ENCODE measurements around the gene PPT2. TPM values are rescaled to one million over a fixed set of nuclear protein-coding genes. Genes with fewer than 3 reads are reported as not detected.

Gene PPT2
- total and polyA plus RNA-seq, 2 of the 8 experiments (the other 6 are each of a cell fraction or from before 2014, with no cell fraction given), result 24.1 to 39.5 TPM

DNA sequence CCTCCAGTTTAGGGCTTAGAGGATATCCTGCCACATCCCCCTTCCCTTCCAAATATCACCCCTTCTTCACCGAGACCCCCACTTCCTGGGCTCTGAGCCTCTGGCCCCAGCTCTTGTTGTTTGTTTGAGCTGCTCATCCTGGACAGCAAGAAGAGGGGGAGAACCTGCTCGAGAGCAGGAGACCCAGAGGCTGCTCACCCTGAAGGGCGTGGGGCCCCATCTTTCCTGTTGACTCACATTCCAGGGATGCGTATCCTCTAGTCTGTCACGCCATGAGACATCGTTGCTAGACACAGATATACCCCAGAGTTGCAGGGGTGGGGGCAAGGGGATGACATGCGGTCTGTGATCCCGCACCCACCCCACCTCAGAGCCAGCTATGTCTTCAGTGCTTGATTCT is 39.1 kb upstream of the PPT2 start:
- Histone ChIP-seq H2BK5ac (ENCODE audit: low read depth, low read length) (no peak overlapping the region), H3K79me2 (ENCODE audit: control insufficient read depth in 1 of 2, insufficient read depth in 2 of 2, low read length in 2 of 2) (no peaks in the 10 kb centered on the region), H4K5ac (ENCODE audit: insufficient read length, low read depth, low read length) (no peak overlapping the region), H3K4ac (replicated peaks; ENCODE audit: insufficient read length, low read depth, low read length) (no peak overlapping the region), H2BK20ac (ENCODE audit: low read length) (no peak overlapping the region), H4K91ac (replicated peaks; ENCODE audit: insufficient read length, low read length) (no peak overlapping the region), H2AFZ (ENCODE audit: low read length) (no peak overlapping the region), H3K36me3 (ENCODE audit: control insufficient read depth in 2 of 4, insufficient read depth in 4 of 4, low read length in 3 of 4) (peaks cover 6 to 23% (median 10%) of the 10 kb centered on the region in 4 experiments; a peak in 6 of 8 replicates), H4K8ac (ENCODE audit: extremely low read depth, insufficient read depth, low read length) (no peak overlapping the region), H3K4me2 (ENCODE audit: insufficient read depth in 1 of 2, low read depth in 2 of 2, low read length in 2 of 2) (no peak overlapping the region), H3K23me2 (ENCODE audit: low read depth, low read length) (no peaks in the 10 kb centered on the region), H2BK12ac (ENCODE audit: low read depth, low read length) (peak overlapping the region; percentile 60; the same call in 1 of the 2 replicates), H3K27ac (ENCODE audit: low read depth, low read length) (no peak overlapping the region; the same call in 1 of the 2 replicates), H3K27me3 (replicated peaks in 1 of 4; ENCODE audit: control insufficient read depth in 3 of 4, extremely low read depth in 1 of 4, insufficient read depth in 3 of 4, low read length in 3 of 4) (peaks cover 0 to 4% (median 0%) of the 10 kb centered on the region in 4 experiments; a peak in 2 of 7 replicates), H3K4me3 (ENCODE audit: extremely low read depth in 1 of 4, insufficient read depth in 2 of 4, low read depth in 3 of 4, low read length in 4 of 4) (no peak overlapping the region), H3K9me3 (ENCODE audit: insufficient read depth in 2 of 2, low read depth in 1 of 2, low read length in 1 of 2) (no peaks in the 10 kb centered on the region), H2BK120ac (replicated peaks; ENCODE audit: low read depth, low read length) (no peak overlapping the region), H3K9ac (replicated peaks in 1 of 4; ENCODE audit: extremely low read depth in 1 of 4, low read depth in 3 of 4, low read length in 3 of 4) (no peak overlapping the region; a peak in 1 of 7 replicates), H3K79me1 (ENCODE audit: low read depth, low read length) (no peaks in the 10 kb centered on the region), H3K14ac (ENCODE audit: insufficient read length) (no peak overlapping the region), H3K4me1 (replicated peaks in 1 of 4; ENCODE audit: control insufficient read depth in 3 of 4, insufficient read depth in 4 of 4, low read length in 3 of 4) (peaks cover 0 to 5% (median 2%) of the 10 kb centered on the region in 4 experiments; a peak in 5 of 7 replicates), H2AK5ac (ENCODE audit: low read depth, low read length) (0 out of 2 replicates have a peak overlapping the region, but pooled peaks have one; percentile 19), H3K23ac (ENCODE audit: insufficient read length) (no peak overlapping the region), H4K20me1 (replicated peaks in 1 of 2; ENCODE audit: control insufficient read depth in 1 of 2, insufficient read depth in 2 of 2, low read length in 2 of 2) (peaks cover 5 to 7% of the 10 kb centered on the region in 2 experiments), H2BK15ac (ENCODE audit: low read length) (no peak overlapping the region), H3K18ac (ENCODE audit: extremely low read depth, low read length) (no peak overlapping the region), H3K56ac (replicated peaks; ENCODE audit: insufficient read length, low read depth, low read length) (no peak overlapping the region)
- ChIA-PET POLR2A (ENCODE audit: partially characterized antibody) (interaction anchor here (1.2 to 1.6 kb wide), 2 partner anchors 62 to 156 kb away, joined by 3 to 4 read pairs; partner anchors contain the start of genes NELFE and SKIC2), CTCF (ENCODE audit: partially characterized antibody) (interaction anchor here (0.7 to 2.4 kb wide), 11 partner anchors 9 to 323 kb away, joined by 3 to 9 read pairs (median 5); no protein-coding TSS in a partner anchor)
- WGBS, 2 experiments (ENCODE audit: extremely low coverage in 1 of 2, insufficient coverage in 1 of 2, insufficient read length in 1 of 2, insufficient replicate concordance in 2 of 2, low coverage in 1 of 2, low lambda C conversion rate in 2 of 2, missing lambda C conversion rate in 1 of 2), result 92% methylated on average over 8 of the region's 8 CpGs; no CpG with 5 or more reads in 1 of the 2 experiments
- no peak for DNase-seq (ENCODE audit: low read depth in 1 of 2, low spot score in 2 of 2)
- no peak for FAIRE-seq
- TF ChIP-seq YY1 (IDR thresholded peaks at IDR 0.05; ENCODE audit: low read depth, low read length) (no peak), TAF1 (IDR thresholded peaks at IDR 0.05; ENCODE audit: low read depth, low read length) (no peak), SP1 (IDR thresholded peaks at IDR 0.05; ENCODE audit: low read depth, low read length) (no peak), SAP30 (IDR thresholded peaks at IDR 0.05; ENCODE audit: insufficient read depth, insufficient replicate concordance, low read length) (no peak), POLR2A (IDR thresholded peaks at IDR 0.05; ENCODE audit: control extremely low read depth in 1 of 2, low read depth in 2 of 2, low read length in 2 of 2) (no peak), RBBP5 (IDR thresholded peaks at IDR 0.05; ENCODE audit: borderline replicate concordance, low read depth, low read length) (no peak), NRF1 (IDR thresholded peaks at IDR 0.05; ENCODE audit: low read depth, low read length) (no peak), RAD21 (IDR thresholded peaks at IDR 0.05 in 1 of 2, conservative IDR thresholded peaks at IDR 0.05 in 1 of 2; ENCODE audit: low read depth in 2 of 2, low read length in 2 of 2) (no peak), SRF (IDR thresholded peaks at IDR 0.05; ENCODE audit: low read depth, low read length) (no peak), CBX8 (IDR thresholded peaks at IDR 0.05; ENCODE audit: borderline replicate concordance, low read depth, low read length) (no peak), SUZ12 (IDR thresholded peaks at IDR 0.05; ENCODE audit: low read length) (no peak), TBP (IDR thresholded peaks at IDR 0.05; ENCODE audit: low read depth, low read length) (no peak)
- TF ChIP-seq, protein P1, sequence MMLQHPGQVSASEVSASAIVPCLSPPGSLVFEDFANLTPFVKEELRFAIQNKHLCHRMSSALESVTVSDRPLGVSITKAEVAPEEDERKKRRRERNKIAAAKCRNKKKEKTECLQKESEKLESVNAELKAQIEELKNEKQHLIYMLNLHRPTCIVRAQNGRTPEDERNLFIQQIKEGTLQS (IDR thresholded peaks at IDR 0.05; ENCODE audit: insufficient read depth, low read depth, low read length), result no peak

Measured in H1 (cell line).